ENCODE results near the gene SCT. TPM values are rescaled to one million over a fixed set of nuclear protein-coding genes. Genes with fewer than 3 reads are reported as not detected.
A peak's percentile ranks its signal among the peaks of the same experiment; 100 is the strongest.

SCT gene
- total and polyA plus RNA-seq, 2 experiments from 2014 or later: not detected

- Histone ChIP-seq H3K27ac (no peak overlapping the region), H3K4me1 (ENCODE audit: insufficient read depth) (peaks cover 7% of the 10 kb centered on the region), H3K4me2 (ENCODE audit: unreplicated experiment) (peak overlapping the region; percentile 29), H3K79me2 (ENCODE audit: insufficient read depth) (no peaks in the 10 kb centered on the region), H3K9me2 (ENCODE audit: insufficient read depth) (no peaks in the 10 kb centered on the region), H3K9ac (no peak overlapping the region), H3K4me3 (no peak overlapping the region), H3K9me3 (ENCODE audit: low read depth) (no peaks in the 10 kb centered on the region), H3F3A (ENCODE audit: insufficient read depth) (peaks cover 10% of the 10 kb centered on the region; the same call in 1 of the 2 replicates), H2AFZ (no peak overlapping the region), H3K27me3 (replicated peaks; ENCODE audit: insufficient read depth) (peaks cover 15% of the 10 kb centered on the region; the same call in 1 of the 2 replicates), H3K36me3 (ENCODE audit: low read depth) (no peaks in the 10 kb centered on the region), H4K20me1 (ENCODE audit: insufficient read depth) (no peaks in the 10 kb centered on the region)
- TF ChIP-seq EZH2phosphoT487 (IDR thresholded peaks at IDR 0.05; ENCODE audit: insufficient read depth, low read depth): no peak
- TF ChIP-seq EZH2 (IDR thresholded peaks at IDR 0.05; ENCODE audit: insufficient read depth, poor library complexity, severe bottlenecking): no peak
- DNase-seq: no peak
- WGBS, 2 experiments (ENCODE audit: low coverage in 1 of 2, low lambda C conversion rate in 2 of 2, missing lambda C conversion rate in 2 of 2): 24 to 27% methylated on average over 50 to 55 of the region's 55 CpGs
- in situ Hi-C loops (cut with MboI): no loop called here
Observed at GRCh38 chr11:637593-638521, 10.9 kb upstream of the SCT start.

- no peaks in the 10 kb centered on the region for H4K20me1 ChIP-seq (ENCODE audit: insufficient read depth)
Observed at GRCh38 chr11:637333-637592, 10.3 kb upstream of the SCT start.

GRCh38 chr11:636511-637332 is 9.7 kb upstream of the SCT start, which contains the start of gene DRD4:
Gene DRD4 (plus strand): TSS chr11:637269. CDS start chr11:637305, 36 bp downstream.
- TF ChIP-seq EZH2phosphoT487 (IDR thresholded peaks at IDR 0.05; ENCODE audit: insufficient read depth, low read depth) (no peak), EZH2 (IDR thresholded peaks at IDR 0.05; ENCODE audit: insufficient read depth, poor library complexity, severe bottlenecking) (peak; percentile 42)
- H3K9me2 ChIP-seq (ENCODE audit: insufficient read depth): no peaks in the 10 kb centered on the region
- WGBS, 2 experiments (ENCODE audit: low coverage in 1 of 2, low lambda C conversion rate in 2 of 2, missing lambda C conversion rate in 2 of 2): 6 to 19% methylated on average over 33 to 68 of the region's 100 CpGs
- no peaks in the 10 kb centered on the region for H3K36me3 ChIP-seq (ENCODE audit: low read depth)
- peaks cover 15% of the 10 kb centered on the region; the same call in 1 of the 2 replicates for H3K27me3 ChIP-seq (replicated peaks; ENCODE audit: insufficient read depth)
- no peak within 1 kb of the TSS for H3K27ac ChIP-seq
- no peaks in the 10 kb centered on the region for H3K9me3 ChIP-seq (ENCODE audit: low read depth)
- H4K20me1 ChIP-seq (ENCODE audit: insufficient read depth): no peaks in the 10 kb centered on the region
- H3K79me2 ChIP-seq (ENCODE audit: insufficient read depth): no peaks in the 10 kb centered on the region
- no peak within 1 kb of the TSS for H2AFZ ChIP-seq
- H3K9ac ChIP-seq: no peak within 1 kb of the TSS
- H3F3A ChIP-seq (ENCODE audit: insufficient read depth): peaks cover 10% of the 10 kb centered on the region; the same call in 1 of the 2 replicates
- H3K4me1 ChIP-seq (ENCODE audit: insufficient read depth): peaks cover 7% of the 10 kb centered on the region
- peak; percentile 66 for DNase-seq
- in situ Hi-C loops (cut with MboI): no loop called here
- H3K4me3 ChIP-seq: peak within 1 kb of the TSS; percentile 35
- peak within 1 kb of the TSS; percentile 29 for H3K4me2 ChIP-seq (ENCODE audit: unreplicated experiment)

More at GRCh38 chr11:637333-637592, 10.3 kb upstream of the SCT start:
- peaks cover 7% of the 10 kb centered on the region for H3K4me1 ChIP-seq (ENCODE audit: insufficient read depth)
- no peak for DNase-seq
- in situ Hi-C loops (cut with MboI): no loop called here
- peak overlapping the region; percentile 29 for H3K4me2 ChIP-seq (ENCODE audit: unreplicated experiment)
- WGBS, 2 experiments (ENCODE audit: low coverage in 1 of 2, low lambda C conversion rate in 2 of 2, missing lambda C conversion rate in 2 of 2): 3 to 14% methylated on average over 6 to 25 of the region's 34 CpGs
- H3K27me3 ChIP-seq (replicated peaks; ENCODE audit: insufficient read depth): peaks cover 15% of the 10 kb centered on the region; the same call in 1 of the 2 replicates
- H3K9me3 ChIP-seq (ENCODE audit: low read depth): no peaks in the 10 kb centered on the region
- no peaks in the 10 kb centered on the region for H3K36me3 ChIP-seq (ENCODE audit: low read depth)
- H3F3A ChIP-seq (ENCODE audit: insufficient read depth): peaks cover 10% of the 10 kb centered on the region; the same call in 1 of the 2 replicates
- H3K9me2 ChIP-seq (ENCODE audit: insufficient read depth): no peaks in the 10 kb centered on the region
- H2AFZ ChIP-seq: no peak overlapping the region
- TF ChIP-seq EZH2phosphoT487 (IDR thresholded peaks at IDR 0.05; ENCODE audit: insufficient read depth, low read depth) (no peak), EZH2 (IDR thresholded peaks at IDR 0.05; ENCODE audit: insufficient read depth, poor library complexity, severe bottlenecking) (no peak)
- no peak overlapping the region for H3K27ac ChIP-seq
- peak overlapping the region; percentile 35 for H3K4me3 ChIP-seq
- no peaks in the 10 kb centered on the region for H3K79me2 ChIP-seq (ENCODE audit: insufficient read depth)
- H3K9ac ChIP-seq: no peak overlapping the region

GRCh38 chr11:635945-636510 is 9.0 kb upstream of the SCT start:
- 66 to 67% methylated on average over 22 of the region's 22 CpGs for WGBS, 2 experiments (ENCODE audit: low coverage in 1 of 2, low lambda C conversion rate in 2 of 2, missing lambda C conversion rate in 2 of 2)
- in situ Hi-C loops (cut with MboI): no loop called here
- no peak for DNase-seq
- Histone ChIP-seq H3K9ac (no peak overlapping the region), H3K27ac (no peak overlapping the region), H3K4me2 (ENCODE audit: unreplicated experiment) (no peak overlapping the region), H3K4me3 (no peak overlapping the region), H3F3A (ENCODE audit: insufficient read depth) (peaks cover 10% of the 10 kb centered on the region; the same call in 1 of the 2 replicates), H3K9me3 (ENCODE audit: low read depth) (no peaks in the 10 kb centered on the region), H3K36me3 (ENCODE audit: low read depth) (no peaks in the 10 kb centered on the region), H2AFZ (no peak overlapping the region), H3K27me3 (replicated peaks; ENCODE audit: insufficient read depth) (peaks cover 15% of the 10 kb centered on the region; the same call in 1 of the 2 replicates), H4K20me1 (ENCODE audit: insufficient read depth) (no peaks in the 10 kb centered on the region), H3K9me2 (ENCODE audit: insufficient read depth) (no peaks in the 10 kb centered on the region), H3K4me1 (ENCODE audit: insufficient read depth) (peaks cover 7% of the 10 kb centered on the region), H3K79me2 (ENCODE audit: insufficient read depth) (no peaks in the 10 kb centered on the region)
- TF ChIP-seq EZH2phosphoT487 (IDR thresholded peaks at IDR 0.05; ENCODE audit: insufficient read depth, low read depth) (no peak), EZH2 (IDR thresholded peaks at IDR 0.05; ENCODE audit: insufficient read depth, poor library complexity, severe bottlenecking) (no peak)

Measured in GM23248 (cell line).